IPS-NIHi11 (cell line): ENCODE data around the gene GDF9.
"Not testable (repeated sequence)": the region's sequence is repeated elsewhere in the genome, so short reads cannot be mapped to it uniquely, and the experiment has no call there.

Experiments
- DNase-seq: peaks from one replicate; pipeline ENCODE4 v3.0.0; 2012; ENCODE audit warnings: mixed read lengths, low spot score

Gene GDF9

DNA sequence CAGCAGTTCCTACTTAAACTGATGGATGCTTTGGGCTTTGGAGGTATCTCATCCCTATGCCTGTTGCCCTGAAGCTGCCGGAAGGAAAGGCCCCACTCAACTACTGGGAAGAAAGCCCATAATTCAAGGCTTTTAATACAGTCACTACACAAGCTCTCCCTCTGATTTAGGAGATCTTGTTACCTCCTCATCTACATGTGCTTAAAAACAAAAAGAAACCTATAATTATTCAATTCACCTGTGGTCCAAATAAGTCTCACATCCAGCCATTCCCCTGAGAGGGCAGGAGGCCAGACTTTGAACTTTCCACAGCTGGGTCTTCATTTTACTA, 6.5 kb upstream of the GDF9 start:
- DNase-seq: no peak

- no peak for DNase-seq
Observed at GRCh38 chr5:132871459-132872284, 5.4 kb upstream of the GDF9 start.

DNA sequence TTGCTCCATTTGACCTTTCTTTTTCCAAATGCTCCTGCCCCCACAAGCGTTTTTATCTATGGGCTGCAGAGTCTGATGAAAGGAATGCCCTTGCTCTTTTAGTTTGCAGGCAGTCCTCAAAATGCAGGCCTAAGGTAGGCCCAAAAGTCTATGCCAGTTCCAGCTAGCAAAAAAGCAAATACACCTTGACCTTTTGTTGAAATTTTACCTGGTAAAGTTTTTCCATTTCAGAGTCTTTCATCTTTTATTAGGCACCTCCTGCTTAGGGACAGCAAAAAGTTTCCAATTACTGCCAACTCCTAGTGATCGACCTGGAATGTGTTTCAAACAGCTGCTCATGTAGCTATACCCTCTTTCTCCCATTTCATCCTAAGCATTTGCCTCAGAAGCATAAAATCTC, 4.5 kb upstream of the GDF9 start:
- DNase-seq: no peak

- DNase-seq: no peak
Observed at GRCh38 chr5:132868754-132869153, 2.5 kb upstream of the GDF9 start.

GRCh38 chr5:132867046-132867451, 780 bp upstream of the GDF9 start:
- DNase-seq: no peak

- DNase-seq: no peak
Observed at GRCh38 chr5:132865668-132866341, 464 bp downstream of the GDF9 start.

DNA sequence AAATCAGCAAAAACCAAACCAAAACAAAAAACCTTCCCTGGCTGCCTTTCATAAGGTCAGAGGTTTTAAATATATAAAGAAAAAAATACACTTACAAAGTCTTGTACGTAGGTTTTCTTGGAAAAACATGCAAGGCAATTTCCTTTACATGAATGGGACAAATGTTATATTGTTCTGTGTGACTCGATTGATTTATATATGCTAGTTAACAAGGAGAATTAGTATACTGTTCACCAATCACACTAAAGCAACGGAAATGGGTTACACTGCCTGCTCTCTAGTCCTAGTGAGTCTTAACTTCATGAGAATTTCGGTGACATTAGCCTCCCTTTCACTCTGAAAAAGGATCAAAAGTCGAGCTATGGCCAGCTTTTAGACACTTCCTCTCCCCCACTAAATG, 5.5 kb downstream of the GDF9 start:
- DNase-seq: no peak

DNA sequence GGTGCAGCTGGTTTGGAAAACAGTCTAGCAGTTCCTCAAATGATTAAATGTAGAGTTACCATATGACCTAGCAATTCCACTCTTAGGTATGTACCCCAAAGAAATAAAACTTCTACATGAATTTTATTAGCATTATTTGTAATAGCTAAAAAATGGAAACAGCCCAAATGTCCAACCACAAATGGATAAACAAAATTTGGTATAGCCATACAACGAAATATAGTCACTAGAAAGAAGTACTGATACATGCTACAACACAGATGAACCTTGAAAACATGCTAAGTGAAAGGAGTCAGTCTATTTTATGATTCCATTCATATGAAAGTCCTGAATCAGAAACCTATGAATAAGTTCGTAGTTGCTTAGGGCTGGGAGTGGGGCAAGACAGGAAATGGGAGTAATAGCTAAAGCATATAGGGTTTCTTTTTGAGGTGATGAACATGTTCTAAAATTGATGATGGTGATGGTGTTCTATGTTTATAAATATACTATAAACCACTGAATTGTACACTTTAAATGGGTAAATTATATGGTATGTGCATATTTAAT, 6.3 kb downstream of the GDF9 start:
- DNase-seq: no peak

DNA sequence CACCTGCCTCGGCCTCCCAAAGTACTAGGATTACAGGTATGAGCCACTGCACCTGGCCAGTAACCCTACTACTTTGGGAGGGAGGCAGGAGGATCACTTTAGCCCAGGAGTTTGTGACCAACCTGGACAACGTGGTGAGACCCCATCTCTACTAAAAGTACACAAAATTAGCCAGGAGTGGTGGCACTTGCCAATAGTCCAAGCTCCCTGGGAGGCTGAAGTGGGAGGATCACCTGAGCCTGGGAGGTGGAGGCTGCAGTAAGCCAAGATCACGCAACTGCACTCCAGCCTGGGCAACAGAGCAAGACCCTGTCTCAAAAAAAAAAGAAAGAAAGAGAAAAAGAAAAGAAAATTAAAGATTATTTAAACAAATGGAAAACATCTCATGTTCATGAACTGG, 10.3 kb downstream of the GDF9 start:
- DNase-seq: no peak

DNA sequence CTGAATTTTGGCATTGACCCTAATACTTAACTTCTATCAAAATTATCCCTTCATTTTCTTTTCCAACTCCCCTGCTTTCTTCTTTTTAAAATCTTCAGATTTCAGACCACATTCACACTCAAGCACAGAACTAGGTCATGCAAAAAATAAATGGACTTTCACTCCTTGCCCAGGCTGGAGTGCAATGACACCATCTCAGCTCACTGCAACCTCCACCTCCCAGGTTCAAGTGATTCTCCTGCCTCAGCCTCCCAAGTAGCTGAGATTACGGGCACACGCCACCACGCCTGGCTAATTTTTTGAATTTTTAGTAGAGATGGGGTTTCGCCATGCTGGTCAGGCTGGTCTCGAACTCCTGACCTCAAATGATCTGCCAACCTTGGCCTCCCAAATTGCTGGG, 11.3 kb downstream of the GDF9 start:
- not testable (repeated sequence) for DNase-seq

DNA sequence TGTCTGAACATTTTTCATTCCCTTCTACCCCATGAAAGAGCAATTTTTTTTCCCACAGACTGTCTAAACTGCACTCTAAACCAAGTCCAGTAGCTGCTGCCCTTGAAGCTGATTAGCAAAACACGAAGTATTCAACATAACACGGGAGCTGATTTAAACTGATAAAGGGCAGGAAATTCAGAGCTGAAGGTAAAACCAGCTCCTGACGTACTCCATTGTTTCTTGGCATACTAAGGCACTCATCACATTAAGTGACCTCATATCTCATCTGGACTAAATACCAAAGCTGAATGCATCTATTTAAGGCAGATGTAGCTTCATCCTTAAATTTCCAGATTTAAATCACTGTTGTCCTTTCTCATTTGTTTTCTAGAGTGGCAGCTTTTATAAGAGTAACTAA, 12.0 kb downstream of the GDF9 start:
- DNase-seq: no peak

GRCh38 chr5:132853790-132854189, 12.5 kb downstream of the GDF9 start:
- DNase-seq: no peak

- no peak for DNase-seq
Observed at GRCh38 chr5:132853323-132853722, 12.9 kb downstream of the GDF9 start.

DNA sequence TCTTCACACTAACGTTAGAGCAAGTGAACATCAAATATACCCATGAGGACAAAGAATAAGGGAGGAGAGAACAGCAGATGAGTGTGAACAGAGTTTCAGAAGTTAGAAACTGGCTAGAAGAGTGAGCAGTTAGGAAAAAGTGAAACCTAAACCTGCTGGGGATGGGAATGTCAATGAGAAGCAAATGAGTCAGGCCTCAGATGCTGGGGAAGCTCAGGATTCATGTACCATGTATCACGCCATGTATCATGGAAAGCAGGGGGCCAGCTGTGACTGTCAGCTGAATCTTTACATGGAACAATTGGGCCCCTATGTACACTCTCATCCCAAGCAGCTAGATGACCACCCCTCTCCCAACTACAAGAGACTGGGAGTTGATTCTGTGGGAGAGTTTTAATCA, 16.2 kb downstream of the GDF9 start:
- DNase-seq: no peak

DNA sequence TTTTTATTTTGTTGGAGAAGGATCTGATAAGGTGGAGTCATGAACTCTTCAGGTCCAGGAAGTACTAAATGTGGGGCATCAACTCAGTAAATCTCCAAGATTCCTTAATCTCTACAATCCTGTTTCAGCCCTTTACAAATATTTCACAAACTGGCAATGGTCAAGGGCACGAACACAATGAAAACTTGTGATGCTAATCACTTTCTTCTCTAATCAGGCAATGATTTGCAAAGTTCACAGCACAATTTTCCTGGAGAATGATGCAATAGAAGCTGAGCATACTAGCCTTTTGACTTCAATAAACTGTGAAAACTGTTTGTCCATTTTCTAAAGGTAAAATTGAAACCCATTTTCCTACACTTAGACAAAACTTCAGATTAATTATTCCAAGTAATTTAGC, 16.9 kb downstream of the GDF9 start:
- no peak for DNase-seq

DNA sequence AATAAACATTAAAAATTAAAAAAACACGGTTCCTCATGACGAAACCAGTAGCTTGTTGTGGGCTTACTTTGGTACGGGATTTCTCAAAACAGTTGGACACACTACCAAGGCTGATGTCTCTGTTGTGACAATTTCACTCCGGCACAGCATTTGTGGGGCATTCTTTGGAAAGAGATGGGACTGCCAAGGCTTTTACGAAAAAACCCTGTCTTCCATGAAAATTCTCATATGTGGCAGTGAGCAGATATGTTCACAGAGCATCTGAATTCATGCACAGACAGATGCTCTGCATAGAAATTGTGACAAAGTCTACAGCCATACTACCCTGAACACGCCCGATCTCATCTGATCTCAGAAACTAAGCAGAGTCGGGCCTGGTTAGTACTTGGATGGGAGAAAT, 18.0 kb downstream of the GDF9 start:
- DNase-seq: no peak

- no peak for DNase-seq
Observed at GRCh38 chr5:132841305-132841704, 25.0 kb downstream of the GDF9 start.

- no peak for DNase-seq
Observed at GRCh38 chr5:132840896-132841295, 25.4 kb downstream of the GDF9 start.

GRCh38 chr5:132840313-132840712, 26.0 kb downstream of the GDF9 start:
- no peak for DNase-seq

GRCh38 chr5:132839426-132840301, 26.6 kb downstream of the GDF9 start:
- DNase-seq: no peak

GRCh38 chr5:132838516-132839282, 27.6 kb downstream of the GDF9 start:
- no peak for DNase-seq

GRCh38 chr5:132837868-132838267, 28.4 kb downstream of the GDF9 start:
- no peak for DNase-seq
